ENCODE data around the gene DNAJC5. TPM values are rescaled to one million over a fixed set of nuclear protein-coding genes. Genes with fewer than 3 reads are reported as not detected.

DNAJC5 gene
- polyA plus RNA-seq, 4 donors, result 26.5 to 38.5 (median 32.2) TPM

- DNase-seq (ENCODE audit: low read depth in 4 of 4, low spot score in 2 of 4), result no peak
Measured at GRCh38 chr20:63939061-63939935, 44.4 kb downstream of the DNAJC5 start.

- DNase-seq (ENCODE audit: low read depth in 4 of 4, low spot score in 2 of 4), result no peak
Measured at GRCh38 chr20:63940071-63940471, 45.1 kb downstream of the DNAJC5 start.

GRCh38 chr20:63940472-63941266 lies 45.7 kb downstream of the DNAJC5 start:
- DNase-seq (ENCODE audit: low read depth in 4 of 4, low spot score in 2 of 4), result no peak

- no peak for DNase-seq (ENCODE audit: low read depth in 4 of 4, low spot score in 2 of 4)
Measured at GRCh38 chr20:63941282-63942081, 46.6 kb downstream of the DNAJC5 start.

- no peak for DNase-seq (ENCODE audit: low read depth in 4 of 4, low spot score in 2 of 4)
Measured at GRCh38 chr20:63942250-63942951, 47.5 kb downstream of the DNAJC5 start.

GRCh38 chr20:63942969-63943807 lies 48.3 kb downstream of the DNAJC5 start:
- no peak for DNase-seq (ENCODE audit: low read depth in 4 of 4, low spot score in 2 of 4)

- no peak for DNase-seq (ENCODE audit: low read depth in 4 of 4, low spot score in 2 of 4)
Measured at GRCh38 chr20:63943808-63944077, 48.8 kb downstream of the DNAJC5 start.

- DNase-seq (ENCODE audit: low read depth in 4 of 4, low spot score in 2 of 4), result no peak
Measured at GRCh38 chr20:63944078-63944941, 49.4 kb downstream of the DNAJC5 start.

GRCh38 chr20:63945031-63945658 lies 50.2 kb downstream of the DNAJC5 start:
- no peak for DNase-seq (ENCODE audit: low read depth in 4 of 4, low spot score in 2 of 4)

GRCh38 chr20:63945921-63946920 lies 51.3 kb downstream of the DNAJC5 start:
- no peak for DNase-seq (ENCODE audit: low read depth in 4 of 4, low spot score in 2 of 4)

- DNase-seq (ENCODE audit: low read depth in 4 of 4, low spot score in 2 of 4), result no peak
Measured at GRCh38 chr20:63946986-63947637, 52.2 kb downstream of the DNAJC5 start.

GRCh38 chr20:63947638-63948456 lies 52.9 kb downstream of the DNAJC5 start:
- no peak for DNase-seq (ENCODE audit: low read depth in 4 of 4, low spot score in 2 of 4)

GRCh38 chr20:63950701-63951397 lies 55.9 kb downstream of the DNAJC5 start:
- no peak for DNase-seq (ENCODE audit: low read depth in 4 of 4, low spot score in 2 of 4)

- DNase-seq (ENCODE audit: low read depth in 4 of 4, low spot score in 2 of 4), result no peak
Measured at GRCh38 chr20:63951398-63952209, 56.7 kb downstream of the DNAJC5 start.
